Skeletal muscle tissue (tissue), 4 donors: ENCODE results near the gene RHOF. TPM values are rescaled to one million over a fixed set of nuclear protein-coding genes. Genes with fewer than 3 reads are reported as not detected.
"Not testable (repeated sequence)": the region's sequence is repeated elsewhere in the genome, so short reads cannot be mapped to it uniquely, and the experiment has no call there.

Experiments
- H3K27ac ChIP-seq: one replicate; pipeline ENCODE4 v1.7.0; 2013; ENCODE audit warnings: mild to moderate bottlenecking, low read depth, low read length, inconsistent platforms
- H3K27me3 ChIP-seq, 3 donors: one replicate each; pipeline ENCODE4 v1.7.0; 2013; ENCODE audit warnings: low read length in 3 of 3; ENCODE audit not compliant: control insufficient read depth in 3 of 3, insufficient read depth in 3 of 3
- H3K36me3 ChIP-seq, 3 donors: one replicate each; pipeline ENCODE4 v1.7.0; 2013; ENCODE audit warnings: low read length in 3 of 3; ENCODE audit not compliant: control insufficient read depth in 3 of 3, insufficient read depth in 3 of 3
- H3K4me1 ChIP-seq, 3 donors: one replicate each; pipeline ENCODE4 v1.7.0; 2013; ENCODE audit warnings: low read length in 3 of 3, mild to moderate bottlenecking in 3 of 3; ENCODE audit not compliant: control insufficient read depth in 3 of 3, insufficient read depth in 3 of 3
- H3K4me3 ChIP-seq, 3 donors: one replicate each; pipeline ENCODE4 v1.7.0; 2013; ENCODE audit warnings: low read length in 3 of 3
- H3K9ac ChIP-seq, 3 donors: one replicate each; pipeline ENCODE4 v1.7.0; 2013; ENCODE audit warnings: low read length in 3 of 3, mild to moderate bottlenecking in 3 of 3, moderate library complexity in 2 of 3, low read depth in 1 of 3
- H3K9me3 ChIP-seq, 3 donors: one replicate each; pipeline ENCODE4 v1.7.0; 2013; ENCODE audit warnings: low read length in 3 of 3; ENCODE audit not compliant: control insufficient read depth in 3 of 3
- total RNA-seq: library from RNA; depleted of rRNA; stranded (reverse); fragments of >200 nt; gene quantifications from one replicate; pipeline ENCODE4 v1.2.3, GENCODE V29; 2014
- donor health status: Osteomylitis.

Gene RHOF
- total RNA-seq, 1 donor from 2014 or later = 2.1 TPM

DNA sequence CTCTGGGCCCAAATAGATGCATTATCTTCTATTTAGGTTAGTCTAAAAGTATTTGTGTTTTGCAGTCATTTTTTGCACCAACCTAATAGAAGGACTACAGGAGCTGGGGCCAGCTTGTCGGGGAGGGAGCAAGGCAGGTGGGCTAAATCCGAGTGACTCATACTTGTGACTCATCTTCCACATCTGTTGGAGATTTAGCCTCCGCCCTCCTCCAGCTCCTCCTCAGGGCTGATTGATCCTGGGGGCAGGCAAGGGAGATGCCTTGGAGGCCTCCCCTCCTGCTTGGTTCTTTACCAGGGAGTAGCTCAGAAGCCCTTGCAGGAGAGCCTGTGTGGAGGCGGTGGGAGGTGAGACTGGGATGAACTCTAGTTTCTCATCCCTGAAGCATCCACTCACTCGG is 27.9 kb downstream of the RHOF start:
- Histone ChIP-seq H3K27me3 (no peaks in the 10 kb centered on the region), H3K4me3 (no peak overlapping the region), H3K27ac (no peak overlapping the region), H3K9ac (no peak overlapping the region), H3K4me1 (peaks cover 38 to 63% (median 62%) of the 10 kb centered on the region in 3 donors), H3K36me3 (peaks cover 0 to 16% (median 9%) of the 10 kb centered on the region in 3 donors), H3K9me3 (no peaks in the 10 kb centered on the region)

DNA sequence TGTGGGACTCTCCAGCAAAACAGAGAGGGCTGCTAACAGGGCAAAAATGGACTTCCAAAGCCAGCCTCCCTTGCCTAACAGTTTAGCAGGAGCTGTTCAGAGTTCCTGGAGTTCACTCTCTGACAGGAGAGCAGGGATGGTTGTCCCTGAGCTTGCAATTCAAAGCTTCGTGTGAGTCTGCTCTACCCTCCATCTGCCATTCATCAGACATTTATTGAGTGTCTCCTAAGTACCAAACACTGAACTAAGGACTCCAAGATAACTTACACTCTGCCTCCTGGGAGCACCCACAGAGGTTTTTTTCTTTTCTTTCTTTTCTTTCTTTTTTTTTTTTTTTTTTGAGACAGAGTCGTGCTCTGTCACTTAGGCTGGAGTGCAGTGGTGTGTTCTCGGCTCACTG is 28.7 kb downstream of the RHOF start:
- Histone ChIP-seq H3K4me1 (peaks cover 33 to 56% (median 54%) of the 10 kb centered on the region in 3 donors), H3K9ac (no peak overlapping the region), H3K36me3 (peaks cover 0 to 16% (median 9%) of the 10 kb centered on the region in 3 donors), H3K27me3 (no peaks in the 10 kb centered on the region), H3K4me3 (no peak overlapping the region), H3K9me3 (no peaks in the 10 kb centered on the region), H3K27ac (no peak overlapping the region)

DNA sequence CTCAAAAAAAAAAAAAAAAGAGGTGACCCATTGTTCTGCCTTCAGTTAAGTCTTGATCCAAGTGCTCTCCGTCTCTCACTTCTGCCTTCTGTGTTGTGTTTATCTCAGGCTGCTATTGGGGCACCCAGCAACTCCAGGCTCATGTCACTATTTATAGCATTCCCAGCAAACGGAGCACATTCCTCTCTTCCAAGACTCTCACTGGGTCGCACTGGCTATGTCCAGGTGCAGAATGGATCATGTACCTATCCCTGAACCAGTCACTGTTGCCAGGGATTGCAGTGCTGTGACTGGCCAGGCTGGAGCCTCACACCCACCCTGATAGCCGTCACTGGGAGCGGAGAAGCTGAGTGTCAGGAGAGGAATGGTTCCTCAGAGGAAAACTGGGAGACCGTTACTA is 31.2 kb downstream of the RHOF start:
- peak overlapping the region; percentile 28 to 60 (median 53) for H3K9ac ChIP-seq
- no peaks in the 10 kb centered on the region for H3K9me3 ChIP-seq
- H3K4me3 ChIP-seq = no peak overlapping the region
- peaks cover 19 to 36% (median 35%) of the 10 kb centered on the region in 3 donors for H3K4me1 ChIP-seq
- H3K27me3 ChIP-seq = no peaks in the 10 kb centered on the region
- peak overlapping the region; percentile 77 for H3K27ac ChIP-seq
- peaks cover 0 to 11% (median 11%) of the 10 kb centered on the region in 3 donors for H3K36me3 ChIP-seq

DNA sequence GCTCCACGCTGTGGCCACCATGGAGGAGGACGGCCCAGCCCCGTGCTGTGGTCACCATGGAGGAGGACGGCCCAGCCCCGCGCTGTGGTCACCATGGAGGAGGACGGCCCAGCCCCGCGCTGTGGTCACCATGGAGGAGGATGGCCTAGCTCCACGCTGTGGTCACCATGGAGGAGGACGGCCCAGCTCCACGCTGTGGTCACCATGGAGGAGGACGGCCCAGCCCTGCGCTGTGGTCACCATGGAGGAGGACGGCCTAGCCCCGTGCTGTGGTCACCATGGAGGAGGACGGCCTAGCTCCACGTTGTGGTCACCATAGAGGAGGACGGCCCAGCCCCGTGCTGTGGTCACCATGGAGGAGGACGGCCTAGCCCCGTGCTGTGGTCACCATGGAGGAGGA is 35.0 kb downstream of the RHOF start:
- Histone ChIP-seq H3K36me3 (peaks cover 9 to 15% (median 14%) of the 10 kb centered on the region in 3 donors), H3K4me1 (peaks cover 26 to 39% (median 33%) of the 10 kb centered on the region in 3 donors)
- H3K27ac ChIP-seq, H3K27me3 ChIP-seq, H3K9me3 ChIP-seq, H3K4me3 ChIP-seq, H3K9ac ChIP-seq: not testable (repeated sequence)

DNA sequence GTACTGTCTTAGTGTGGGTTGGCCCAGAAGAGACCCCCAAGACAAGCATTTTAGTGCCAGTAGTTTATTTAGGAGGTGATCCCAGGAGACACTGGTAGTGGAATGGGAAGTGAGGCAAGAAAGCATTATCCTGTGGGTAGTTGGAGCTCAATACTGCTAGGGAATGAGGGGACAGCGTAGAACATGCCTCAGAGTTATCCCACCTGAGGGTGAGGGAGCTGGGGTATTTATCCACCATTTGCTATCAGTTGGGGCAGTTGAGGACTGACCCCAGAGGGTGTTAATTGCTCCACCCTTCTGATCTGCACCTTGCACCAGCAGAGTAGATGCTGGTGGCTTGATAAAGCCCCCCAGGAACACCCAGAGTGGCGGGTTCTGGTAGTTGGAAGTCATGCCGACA is 37.9 kb downstream of the RHOF start:
- no peaks in the 10 kb centered on the region for H3K27me3 ChIP-seq
- H3K9me3 ChIP-seq = no peaks in the 10 kb centered on the region
- H3K36me3 ChIP-seq = peaks cover 15 to 21% (median 19%) of the 10 kb centered on the region in 3 donors

DNA sequence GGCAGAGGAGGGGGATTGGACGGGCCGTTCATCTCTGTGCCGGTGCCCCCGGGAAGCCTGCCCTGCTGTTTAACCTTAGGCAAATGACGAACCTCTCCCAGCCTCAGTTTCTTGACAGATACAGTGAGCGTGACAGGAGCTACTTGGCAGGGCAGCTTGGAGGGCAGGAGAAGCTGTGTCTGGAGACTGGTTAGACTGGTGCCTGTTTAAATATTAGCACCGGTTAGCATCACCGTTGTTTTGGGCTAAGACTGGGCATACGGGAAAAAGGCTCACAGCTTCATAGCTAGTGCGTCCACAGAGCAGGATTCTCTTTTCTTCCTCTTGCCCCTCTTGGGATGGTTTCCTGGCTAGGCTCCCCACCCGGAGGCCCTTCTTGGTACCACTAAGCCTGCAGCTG is 38.7 kb downstream of the RHOF start:
- Histone ChIP-seq H3K9me3 (no peaks in the 10 kb centered on the region), H3K27me3 (no peaks in the 10 kb centered on the region), H3K4me3 (no peak overlapping the region), H3K27ac (no peak overlapping the region), H3K36me3 (peaks cover 15 to 27% (median 22%) of the 10 kb centered on the region in 3 donors), H3K4me1 (peaks cover 12 to 26% (median 22%) of the 10 kb centered on the region in 3 donors), H3K9ac (peak overlapping the region in 1 of 3 donors; percentile 66)

More for the DNA sequence above, 37.9 kb downstream of the RHOF start:
- H3K4me1 ChIP-seq = peaks cover 12 to 26% (median 22%) of the 10 kb centered on the region in 3 donors
- no peak overlapping the region for H3K9ac ChIP-seq
- H3K4me3 ChIP-seq = no peak overlapping the region
- H3K27ac ChIP-seq = no peak overlapping the region

DNA sequence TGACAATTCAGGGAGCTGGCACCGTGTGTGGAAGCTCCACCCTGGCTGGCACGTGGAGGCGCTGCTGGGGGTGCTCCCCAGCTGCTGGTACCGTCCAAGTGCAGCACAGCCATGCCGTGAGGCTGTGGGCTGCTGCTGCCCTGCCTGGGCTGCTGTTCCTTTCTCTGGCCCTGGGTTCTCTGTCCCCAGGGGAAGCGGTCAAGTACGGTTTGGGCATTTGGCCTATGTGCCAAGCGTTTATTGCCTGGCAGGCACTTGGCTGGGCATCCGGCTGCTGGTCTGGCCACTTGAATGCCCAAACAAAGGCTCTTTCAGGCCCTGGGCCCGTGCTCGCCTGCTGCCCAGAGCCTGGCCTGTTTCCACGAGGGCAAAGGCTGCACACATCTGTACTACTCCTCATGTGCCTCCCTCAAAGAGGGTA is 39.6 kb downstream of the RHOF start:
- H3K4me1 ChIP-seq = peaks cover 12 to 26% (median 22%) of the 10 kb centered on the region in 3 donors
- H3K27ac ChIP-seq = peak overlapping the region; percentile 25
- no peaks in the 10 kb centered on the region for H3K27me3 ChIP-seq
- H3K9ac ChIP-seq = peak overlapping the region; percentile 14 to 66 (median 21)
- H3K36me3 ChIP-seq = peaks cover 23 to 29% (median 23%) of the 10 kb centered on the region in 3 donors
- no peaks in the 10 kb centered on the region for H3K9me3 ChIP-seq
- H3K4me3 ChIP-seq = no peak overlapping the region

DNA sequence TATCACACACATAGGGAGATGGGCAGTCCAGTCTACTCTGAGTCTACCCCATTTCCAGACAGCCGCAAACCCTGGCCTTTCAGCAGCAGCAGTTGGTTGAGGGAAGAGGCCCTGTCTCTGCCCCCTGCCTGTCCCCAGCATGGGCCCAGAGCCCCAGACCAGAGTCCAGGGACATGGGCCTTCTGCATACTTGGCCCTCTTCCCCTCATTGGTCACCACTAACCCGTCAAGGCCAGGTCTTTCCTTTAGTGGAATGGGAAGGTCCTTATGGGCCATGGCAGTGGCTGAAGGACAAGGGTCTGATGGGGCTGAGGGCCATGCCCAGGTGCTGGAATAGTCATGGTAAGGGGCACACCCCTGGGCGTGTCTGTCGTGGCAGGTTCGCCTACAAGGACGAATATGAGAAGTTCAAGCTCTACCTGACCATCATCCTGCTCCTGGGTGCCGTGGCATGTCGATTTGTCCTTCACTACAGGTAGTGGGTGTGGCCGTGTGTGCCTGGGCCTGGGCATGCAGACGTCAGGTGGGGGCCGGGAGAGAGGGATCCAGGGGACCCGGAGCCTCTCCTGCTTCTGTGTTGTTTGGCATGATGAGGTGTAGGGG is 41.6 kb downstream of the RHOF start:
- Histone ChIP-seq H3K9ac (no peak overlapping the region), H3K4me1 (peaks cover 12 to 29% (median 22%) of the 10 kb centered on the region in 3 donors), H3K27me3 (no peaks in the 10 kb centered on the region), H3K27ac (no peak overlapping the region), H3K4me3 (no peak overlapping the region), H3K9me3 (no peaks in the 10 kb centered on the region), H3K36me3 (peaks cover 25 to 36% (median 29%) of the 10 kb centered on the region in 3 donors)

DNA sequence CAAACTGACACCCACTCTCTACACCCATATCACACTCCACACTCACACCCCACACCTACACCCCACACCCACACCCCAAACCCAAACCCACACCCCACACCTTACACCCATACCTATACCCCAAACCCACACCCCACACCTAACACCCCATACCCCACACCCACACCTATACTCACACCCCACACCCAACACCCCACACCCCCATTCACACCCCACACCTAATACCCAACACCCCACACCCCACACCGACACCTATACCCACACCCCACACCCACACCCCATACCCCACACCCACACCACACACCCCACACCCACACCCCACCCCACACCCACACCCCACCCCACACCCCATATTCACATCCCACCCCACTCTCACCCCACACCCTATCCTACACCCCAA is 42.5 kb downstream of the RHOF start:
- Histone ChIP-seq H3K4me3 (no peak overlapping the region), H3K9me3 (no peaks in the 10 kb centered on the region), H3K27me3 (no peaks in the 10 kb centered on the region), H3K4me1 (peaks cover 12 to 27% (median 22%) of the 10 kb centered on the region in 3 donors), H3K27ac (no peak overlapping the region), H3K36me3 (peaks cover 25 to 36% (median 25%) of the 10 kb centered on the region in 3 donors), H3K9ac (no peak overlapping the region)

DNA sequence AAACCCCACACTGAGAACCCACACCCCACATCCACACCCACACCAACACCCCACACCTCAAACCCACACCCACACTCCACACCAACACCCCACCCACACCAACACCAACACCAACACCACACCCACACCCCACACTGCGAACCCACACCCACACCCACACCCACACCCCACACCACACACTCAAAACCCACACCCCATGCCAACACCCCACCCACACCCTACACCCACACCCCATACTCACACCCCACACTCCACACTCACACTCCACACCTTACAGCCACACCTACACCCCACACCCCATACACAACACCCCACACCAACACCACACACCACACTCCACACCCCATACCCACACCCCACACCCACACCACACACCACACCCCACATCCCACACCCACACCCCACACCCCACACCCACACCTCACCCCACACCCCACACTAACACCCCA is 43.0 kb downstream of the RHOF start:
- H3K4me1 ChIP-seq = peaks cover 12 to 27% (median 22%) of the 10 kb centered on the region in 3 donors
- H3K9ac ChIP-seq = no peak overlapping the region
- no peak overlapping the region for H3K27ac ChIP-seq
- no peaks in the 10 kb centered on the region for H3K27me3 ChIP-seq
- H3K36me3 ChIP-seq = peaks cover 22 to 33% (median 25%) of the 10 kb centered on the region in 3 donors
- no peak overlapping the region for H3K4me3 ChIP-seq
- H3K9me3 ChIP-seq = no peaks in the 10 kb centered on the region
